Measurements from ENCODE around the gene GOT1.

GOT1 gene

GRCh38 chr10:99358101-99358500 is 72.3 kb downstream of the GOT1 start:
- no peak for DNase-seq (ENCODE audit: low read depth)

GRCh38 chr10:99357691-99358090 is 72.7 kb downstream of the GOT1 start:
- no peak for DNase-seq (ENCODE audit: low read depth)

GRCh38 chr10:99353182-99353581 is 77.2 kb downstream of the GOT1 start:
- DNase-seq (ENCODE audit: low read depth): no peak

GRCh38 chr10:99347672-99348071 is 82.8 kb downstream of the GOT1 start:
- DNase-seq (ENCODE audit: low read depth): no peak

Measured in HS-5 (cell line).